Measurements from ENCODE around the gene ZNF503.

DNA sequence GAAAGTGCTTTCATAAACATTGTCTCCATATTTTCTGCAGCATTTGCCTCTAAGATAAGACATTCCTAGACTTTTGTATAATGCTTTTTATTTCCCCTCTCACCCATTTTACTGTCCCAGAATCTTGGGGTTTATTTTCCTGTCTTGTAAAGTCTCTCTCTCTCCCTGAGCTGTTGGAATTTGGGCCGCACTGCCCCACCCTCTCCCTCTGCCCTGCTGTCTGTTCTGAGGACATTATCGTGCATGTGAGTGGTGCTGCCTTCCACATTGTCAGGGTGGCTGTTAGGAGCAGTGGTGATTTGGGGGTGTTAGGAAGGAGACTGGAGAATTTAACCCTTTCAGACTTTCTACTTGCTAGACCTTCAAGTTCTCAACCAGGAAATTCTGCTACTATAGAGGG, 46.6 kb upstream of the ZNF503 start:
- TF ChIP-seq, protein P1, sequence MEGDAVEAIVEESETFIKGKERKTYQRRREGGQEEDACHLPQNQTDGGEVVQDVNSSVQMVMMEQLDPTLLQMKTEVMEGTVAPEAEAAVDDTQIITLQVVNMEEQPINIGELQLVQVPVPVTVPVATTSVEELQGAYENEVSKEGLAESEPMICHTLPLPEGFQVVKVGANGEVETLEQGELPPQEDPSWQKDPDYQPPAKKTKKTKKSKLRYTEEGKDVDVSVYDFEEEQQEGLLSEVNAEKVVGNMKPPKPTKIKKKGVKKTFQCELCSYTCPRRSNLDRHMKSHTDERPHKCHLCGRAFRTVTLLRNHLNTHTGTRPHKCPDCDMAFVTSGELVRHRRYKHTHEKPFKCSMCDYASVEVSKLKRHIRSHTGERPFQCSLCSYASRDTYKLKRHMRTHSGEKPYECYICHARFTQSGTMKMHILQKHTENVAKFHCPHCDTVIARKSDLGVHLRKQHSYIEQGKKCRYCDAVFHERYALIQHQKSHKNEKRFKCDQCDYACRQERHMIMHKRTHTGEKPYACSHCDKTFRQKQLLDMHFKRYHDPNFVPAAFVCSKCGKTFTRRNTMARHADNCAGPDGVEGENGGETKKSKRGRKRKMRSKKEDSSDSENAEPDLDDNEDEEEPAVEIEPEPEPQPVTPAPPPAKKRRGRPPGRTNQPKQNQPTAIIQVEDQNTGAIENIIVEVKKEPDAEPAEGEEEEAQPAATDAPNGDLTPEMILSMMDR (IDR thresholded peaks at IDR 0.05; ENCODE audit: insufficient read depth, low read length, poor library complexity, severe bottlenecking), result no peak
- TF ChIP-seq EZH2phosphoT487 (conservative IDR thresholded peaks at IDR 0.05; ENCODE audit: low read length), result no peak
